ENCODE data around the gene CTNS.

DNA sequence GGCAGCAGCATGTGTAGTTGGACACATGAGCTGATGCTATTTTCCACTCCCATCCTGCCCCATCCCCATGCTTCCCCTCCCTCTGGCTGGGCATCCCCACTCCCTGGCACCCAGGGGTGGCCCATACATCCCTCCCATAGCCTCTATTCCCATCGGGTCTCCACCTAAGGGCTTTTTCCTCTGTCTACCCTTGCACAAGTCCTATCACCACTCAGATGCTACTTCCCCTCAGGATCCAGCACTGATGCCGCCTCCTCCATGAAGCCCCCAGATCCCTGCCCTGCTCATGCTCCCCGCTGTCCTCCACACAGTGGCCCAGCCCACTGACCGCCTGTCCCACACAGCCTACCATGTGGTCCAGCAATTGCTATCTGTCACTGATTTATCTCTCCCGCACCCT lies 43.2 kb upstream of the CTNS start:
- TF ChIP-seq, protein P1, sequence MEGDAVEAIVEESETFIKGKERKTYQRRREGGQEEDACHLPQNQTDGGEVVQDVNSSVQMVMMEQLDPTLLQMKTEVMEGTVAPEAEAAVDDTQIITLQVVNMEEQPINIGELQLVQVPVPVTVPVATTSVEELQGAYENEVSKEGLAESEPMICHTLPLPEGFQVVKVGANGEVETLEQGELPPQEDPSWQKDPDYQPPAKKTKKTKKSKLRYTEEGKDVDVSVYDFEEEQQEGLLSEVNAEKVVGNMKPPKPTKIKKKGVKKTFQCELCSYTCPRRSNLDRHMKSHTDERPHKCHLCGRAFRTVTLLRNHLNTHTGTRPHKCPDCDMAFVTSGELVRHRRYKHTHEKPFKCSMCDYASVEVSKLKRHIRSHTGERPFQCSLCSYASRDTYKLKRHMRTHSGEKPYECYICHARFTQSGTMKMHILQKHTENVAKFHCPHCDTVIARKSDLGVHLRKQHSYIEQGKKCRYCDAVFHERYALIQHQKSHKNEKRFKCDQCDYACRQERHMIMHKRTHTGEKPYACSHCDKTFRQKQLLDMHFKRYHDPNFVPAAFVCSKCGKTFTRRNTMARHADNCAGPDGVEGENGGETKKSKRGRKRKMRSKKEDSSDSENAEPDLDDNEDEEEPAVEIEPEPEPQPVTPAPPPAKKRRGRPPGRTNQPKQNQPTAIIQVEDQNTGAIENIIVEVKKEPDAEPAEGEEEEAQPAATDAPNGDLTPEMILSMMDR (optimal IDR thresholded peaks at IDR 0.05 in 1 of 3, IDR thresholded peaks at IDR 0.05 in 1 of 3, conservative IDR thresholded peaks at IDR 0.05 in 1 of 3; ENCODE audit: extremely low read depth in 1 of 3, insufficient read depth in 2 of 3, low read length in 3 of 3), result no peak
- no peak for TF ChIP-seq EZH2 (IDR thresholded peaks at IDR 0.05; ENCODE audit: low read length)

All from keratinocyte (primary cell).